Urothelium cell line (cell line): Measurements from ENCODE around the gene VMP1.
"Not testable (repeated sequence)": the region's sequence is repeated elsewhere in the genome, so short reads cannot be mapped to it uniquely, and the experiment has no call there.

Source experiments
- DNase-seq: peaks from one replicate; pipeline ENCODE4 v3.0.0; 2011; ENCODE audit warnings: low spot score, mixed read lengths
- FAIRE-seq: peaks from 2 replicates; lab custom pipeline; 2011; peaks lifted over from hg19 to GRCh38; lab: Jason Lieb, UNC

The VMP1 gene

DNA sequence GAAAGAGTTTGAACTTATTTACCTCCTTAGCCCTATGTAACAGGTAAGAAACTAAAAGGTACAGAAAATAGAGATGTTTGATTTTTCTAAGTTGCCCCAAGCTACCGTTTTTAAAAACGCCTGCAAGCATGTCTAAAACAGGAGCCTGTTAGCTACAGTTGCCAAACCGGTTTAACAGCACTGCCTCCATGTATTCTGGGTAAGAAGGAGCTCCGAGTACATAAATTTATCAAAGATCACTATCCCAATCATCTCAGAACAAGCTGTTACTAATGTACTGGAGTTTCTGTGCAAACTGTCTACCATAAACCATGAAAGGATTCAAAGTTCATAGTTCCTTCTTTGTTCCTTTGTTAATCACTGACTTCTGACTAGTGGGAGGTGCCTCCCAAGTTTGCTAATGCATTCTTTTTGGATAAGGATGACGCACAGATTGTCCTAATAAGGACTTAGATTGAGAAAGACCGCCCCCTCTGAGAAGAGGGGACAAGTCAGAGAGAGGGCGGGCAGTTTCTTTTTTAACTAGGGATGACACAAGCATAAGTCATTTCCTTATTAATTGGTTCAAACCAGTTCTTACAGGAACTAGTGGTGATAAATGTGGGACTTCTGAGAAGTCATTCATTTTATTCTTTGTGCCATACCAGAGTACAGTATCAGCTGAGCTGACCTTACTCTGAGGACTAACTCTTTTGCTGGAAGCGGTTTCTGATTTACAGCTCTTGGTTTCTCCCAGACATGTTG, 130.0 kb downstream of the VMP1 start:
- DNase-seq (peak; percentile 93), FAIRE-seq (no peak)

DNA sequence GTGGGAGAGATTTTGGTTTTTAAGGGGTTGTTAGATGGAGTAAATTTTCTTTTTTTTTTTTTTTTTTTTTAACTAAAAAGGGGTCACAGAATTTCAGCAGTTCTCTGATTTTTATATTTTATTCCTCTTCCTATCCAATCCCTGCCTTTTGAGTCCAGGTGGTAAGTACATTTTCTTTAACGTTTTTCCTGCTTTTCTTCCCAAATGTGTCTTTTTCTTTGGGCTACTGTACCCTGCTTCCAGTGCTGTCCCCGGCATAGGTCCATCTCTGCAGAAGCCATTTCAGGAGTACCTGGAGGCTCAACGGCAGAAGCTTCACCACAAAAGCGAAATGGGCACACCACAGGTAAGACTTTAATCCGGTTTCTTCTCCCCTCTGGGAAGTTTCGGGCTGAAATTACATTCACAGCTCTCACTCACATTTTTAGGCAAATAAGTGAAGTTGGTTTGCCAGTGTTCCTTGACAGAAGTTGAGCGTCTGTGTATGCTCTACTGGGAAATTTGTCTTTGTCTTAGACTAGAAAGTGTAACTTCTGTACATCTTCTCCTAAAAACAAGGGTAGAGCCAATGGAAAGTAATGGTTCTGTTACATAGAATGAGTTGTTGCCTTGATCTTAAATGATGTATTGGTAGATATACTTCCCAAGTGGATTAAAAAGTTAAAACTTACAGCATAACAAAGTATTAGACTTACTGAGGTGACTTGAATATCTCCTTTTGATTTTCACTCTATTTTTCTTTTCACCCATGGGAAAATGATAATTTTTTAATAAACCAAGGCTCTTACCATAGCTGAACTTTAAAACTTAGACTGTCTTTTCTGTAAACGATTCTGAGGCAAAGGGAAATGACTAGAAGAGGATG, 130.8 kb downstream of the VMP1 start:
- DNase-seq = no peak
- no peak for FAIRE-seq

GRCh38 chr17:59839651-59840328, 132.3 kb downstream of the VMP1 start:
- no peak for FAIRE-seq
- DNase-seq = no peak

DNA sequence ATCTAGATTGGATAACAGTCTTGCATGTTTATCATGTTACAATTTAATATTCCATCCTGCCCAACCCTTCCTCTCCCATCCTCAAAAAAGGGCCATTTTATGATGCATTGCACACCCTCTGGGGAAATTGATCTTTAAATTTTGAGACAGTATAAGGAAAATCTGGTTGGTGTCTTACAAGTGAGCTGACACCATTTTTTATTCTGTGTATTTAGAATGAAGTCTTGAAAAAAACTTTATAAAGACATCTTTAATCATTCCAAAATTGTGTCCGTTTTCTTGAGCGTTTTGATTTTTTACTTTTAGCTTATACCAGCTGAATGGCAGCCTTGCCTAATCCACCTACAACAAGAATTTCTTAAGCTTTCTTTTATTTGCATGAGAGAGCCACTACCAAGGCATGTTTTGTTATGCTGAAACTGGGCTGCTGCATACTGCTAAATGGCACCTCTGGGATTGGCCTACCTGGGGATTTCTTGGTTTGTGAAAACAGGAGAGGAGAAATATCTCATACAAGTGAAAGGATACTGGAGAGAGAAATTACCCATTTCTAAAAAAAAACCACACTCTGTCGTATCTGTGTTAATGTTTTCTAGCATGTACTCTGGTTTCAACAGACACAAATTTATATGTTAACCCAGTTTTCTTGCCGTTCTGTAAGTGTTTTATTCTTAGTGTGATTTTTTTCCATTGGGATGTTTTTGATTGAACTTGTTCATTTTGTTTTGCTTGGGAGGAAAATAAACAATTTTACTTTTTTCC, 133.1 kb downstream of the VMP1 start:
- FAIRE-seq (no peak), DNase-seq (no peak)

- FAIRE-seq, DNase-seq: not testable (repeated sequence)
Observed at GRCh38 chr17:59841091-59841881, 133.8 kb downstream of the VMP1 start.

GRCh38 chr17:59841882-59842263, 134.4 kb downstream of the VMP1 start:
- not testable (repeated sequence) for FAIRE-seq, DNase-seq

GRCh38 chr17:59842901-59843652, 135.6 kb downstream of the VMP1 start:
- FAIRE-seq (no peak), DNase-seq (no peak)

DNA sequence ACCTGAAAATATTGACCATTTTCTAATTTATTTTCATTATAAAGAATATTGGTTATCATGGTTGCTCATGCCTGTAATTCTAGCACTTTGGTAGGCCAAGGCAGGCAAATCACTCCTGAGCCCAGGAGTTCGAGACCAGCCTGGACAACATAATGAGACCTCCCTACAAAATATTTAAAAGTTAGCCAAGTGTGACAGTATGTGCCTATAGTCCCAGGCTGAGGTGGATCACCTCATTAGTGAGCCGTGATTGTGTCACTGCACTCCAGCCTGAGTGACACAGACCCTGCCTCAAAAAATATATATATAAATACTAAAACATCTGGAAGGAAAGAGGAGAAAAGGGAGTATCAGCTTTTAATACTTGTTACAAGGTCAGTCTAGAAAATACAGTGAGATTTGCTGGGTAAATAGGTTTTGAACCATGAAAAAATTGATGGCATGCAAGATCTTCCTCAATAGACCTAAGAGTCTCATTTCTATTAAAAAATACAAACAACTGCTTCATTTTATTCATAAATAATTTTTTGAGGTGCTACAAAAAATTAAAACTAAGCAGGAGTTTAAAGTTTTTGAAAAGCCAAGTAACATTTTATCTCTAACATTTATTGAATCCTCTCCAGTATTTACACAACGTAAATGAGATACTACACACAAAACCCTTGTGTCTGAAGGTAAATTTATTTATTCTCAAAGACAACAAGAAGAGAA, 137.6 kb downstream of the VMP1 start:
- DNase-seq (no peak), FAIRE-seq (no peak)

- FAIRE-seq (no peak), DNase-seq (peak; percentile 56)
Observed at GRCh38 chr17:59845595-59846393, 138.3 kb downstream of the VMP1 start.

DNA sequence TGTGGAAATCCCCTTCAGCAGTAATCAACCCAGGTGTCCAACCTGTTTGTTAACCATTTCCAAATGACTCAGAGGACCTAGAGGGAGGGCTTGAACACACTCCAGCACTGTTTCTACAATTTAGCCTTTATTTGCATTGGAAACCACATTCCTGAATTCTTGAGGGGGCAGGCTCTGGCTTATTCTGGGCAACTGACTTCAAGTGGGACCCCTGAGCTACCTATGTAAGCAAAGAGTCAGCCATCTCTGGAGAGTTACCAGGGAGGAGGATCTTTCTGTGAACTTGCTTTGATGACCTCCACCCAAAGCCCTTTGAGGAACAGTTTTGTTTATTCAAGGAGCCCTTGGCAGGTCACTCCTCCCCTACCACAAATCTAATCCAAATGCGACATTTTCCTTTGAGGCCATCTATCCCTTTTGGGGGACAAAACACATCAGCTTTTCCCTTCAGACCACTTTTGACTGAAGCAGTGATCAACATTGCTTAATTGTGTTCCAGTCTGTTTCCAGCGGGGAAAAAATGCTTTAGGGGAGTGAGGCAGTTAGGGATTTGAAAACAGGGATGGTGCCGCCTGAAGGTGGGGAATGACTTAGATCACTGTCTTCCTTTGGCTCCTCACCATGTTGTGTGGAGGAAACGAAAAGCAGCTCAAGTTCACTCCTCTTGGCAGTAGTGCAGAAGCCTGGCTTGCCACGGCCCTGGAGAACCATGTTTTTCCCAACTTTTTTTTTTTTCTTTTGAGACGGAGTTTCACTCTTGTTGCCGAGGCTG, 139.1 kb downstream of the VMP1 start:
- peak; percentile 61 for FAIRE-seq

DNA sequence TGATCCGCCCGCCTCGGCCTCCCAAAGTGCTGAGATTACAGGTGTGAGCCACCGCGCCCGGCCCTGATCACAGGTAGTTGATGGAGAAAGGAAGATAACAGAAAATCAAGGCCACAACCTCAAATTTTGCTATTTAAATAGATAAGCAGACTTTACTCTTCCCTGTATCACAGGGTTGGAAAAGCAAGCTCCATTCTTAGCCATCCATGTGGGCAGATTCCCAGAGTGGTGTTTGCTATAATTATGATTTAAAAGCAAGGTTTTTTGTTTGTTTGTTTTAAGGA, 140.9 kb downstream of the VMP1 start:
- DNase-seq (no peak), FAIRE-seq (no peak)

More for the DNA sequence above, 139.1 kb downstream of the VMP1 start:
- DNase-seq = peak; percentile 78

- no peak for DNase-seq
- FAIRE-seq = no peak
Observed at GRCh38 chr17:59848778-59849177, 141.3 kb downstream of the VMP1 start.

- not testable (repeated sequence) for DNase-seq, FAIRE-seq
Observed at GRCh38 chr17:59850311-59850710, 142.9 kb downstream of the VMP1 start.

DNA sequence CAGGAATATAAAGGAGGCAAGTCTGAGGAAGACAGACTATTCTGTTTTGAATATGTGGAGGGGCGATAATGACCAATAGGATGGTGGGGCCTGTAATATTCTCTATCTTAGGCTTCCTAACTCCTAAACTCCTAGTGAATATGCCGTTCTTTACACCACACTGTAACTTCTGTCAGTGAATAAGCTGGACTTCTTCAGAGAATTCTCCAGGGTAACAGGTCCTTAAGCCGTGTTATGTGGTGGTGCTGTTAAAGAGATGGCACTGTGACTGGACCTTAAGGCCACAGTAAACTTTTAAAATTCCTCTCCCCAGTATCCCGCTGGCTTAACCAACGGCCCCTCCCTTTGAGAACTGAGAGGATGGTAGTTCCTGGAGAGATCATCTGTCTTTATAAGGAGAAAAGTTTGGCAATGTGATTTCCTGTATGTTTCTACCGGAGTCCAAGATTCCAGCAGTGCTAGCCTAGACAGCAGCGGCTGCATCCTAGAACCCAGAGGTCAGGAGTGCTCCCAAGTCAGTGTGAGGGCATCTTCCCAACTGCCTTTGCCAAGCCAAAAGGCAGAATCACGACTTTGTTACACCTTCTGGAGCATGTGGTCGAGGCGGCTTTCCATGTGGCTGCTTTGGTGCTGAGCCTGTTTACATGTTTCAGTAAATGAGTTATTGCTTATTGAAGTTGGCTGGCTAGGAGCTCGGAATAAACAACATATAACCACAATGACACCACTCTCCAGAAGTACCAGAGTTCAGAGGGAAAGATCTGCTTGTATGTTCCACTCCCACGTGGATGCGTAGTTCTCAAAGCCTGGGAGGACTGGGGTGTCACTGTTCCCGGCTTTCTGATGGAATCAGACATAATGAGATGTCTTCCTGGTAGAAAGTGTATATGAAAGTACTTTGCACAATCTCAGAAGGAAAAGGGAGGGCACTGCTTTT, 144.3 kb downstream of the VMP1 start:
- FAIRE-seq (peak; percentile 70), DNase-seq (no peak)

DNA sequence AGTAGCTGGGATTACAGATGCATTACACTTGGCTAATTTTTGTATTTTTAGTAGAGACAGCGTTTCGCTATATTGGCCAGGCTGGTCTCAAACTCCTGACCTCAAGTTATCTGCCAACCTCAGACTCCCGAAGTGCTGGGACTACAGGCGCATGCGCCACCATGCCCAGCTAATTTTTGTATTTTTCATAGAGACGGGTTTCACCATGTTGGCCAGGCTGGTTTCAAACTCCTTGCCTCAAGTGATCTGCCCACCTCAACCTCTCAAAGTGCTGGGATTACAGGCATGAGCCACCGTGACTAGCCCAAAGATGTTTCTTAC, 145.4 kb downstream of the VMP1 start:
- FAIRE-seq = not testable (repeated sequence)

More for the DNA sequence above, 145.4 kb downstream of the VMP1 start:
- not testable (repeated sequence) for DNase-seq
